ENCODE results near the gene LPP.
A peak's percentile ranks its signal among the peaks of the same experiment; 100 is the strongest.

Gene LPP

GRCh38 chr3:188822411-188822810 lies 668.5 kb downstream of the LPP start:
- no peak for DNase-seq

- no peak for DNase-seq
Measured at GRCh38 chr3:188824566-188824965, 670.6 kb downstream of the LPP start.

- DNase-seq, result no peak
Measured at GRCh38 chr3:188825901-188826300, 671.9 kb downstream of the LPP start.

- peak in 1 of 5 experiments; percentile 21 for DNase-seq
Measured at GRCh38 chr3:188826574-188826973, 672.6 kb downstream of the LPP start.

- DNase-seq, result no peak
Measured at GRCh38 chr3:188827103-188827502, 673.1 kb downstream of the LPP start.

GRCh38 chr3:188827576-188827975 lies 673.6 kb downstream of the LPP start:
- no peak for DNase-seq

- no peak for DNase-seq
Measured at GRCh38 chr3:188829130-188829529, 675.2 kb downstream of the LPP start.

- DNase-seq, result no peak
Measured at GRCh38 chr3:188829576-188829975, 675.6 kb downstream of the LPP start.

GRCh38 chr3:188830893-188831292 lies 676.9 kb downstream of the LPP start:
- DNase-seq, result no peak

- DNase-seq, result no peak
Measured at GRCh38 chr3:188832146-188832545, 678.2 kb downstream of the LPP start.

- DNase-seq, result no peak
Measured at GRCh38 chr3:188832961-188833721, 679.2 kb downstream of the LPP start.

GRCh38 chr3:188834349-188834748 lies 680.4 kb downstream of the LPP start:
- peak in 3 of 5 experiments; percentile 1 to 37 (median 3) for DNase-seq

GRCh38 chr3:188839187-188839695 lies 685.3 kb downstream of the LPP start:
- no peak for DNase-seq

- DNase-seq, result no peak
Measured at GRCh38 chr3:188840290-188840689, 686.3 kb downstream of the LPP start.

- DNase-seq, result no peak
Measured at GRCh38 chr3:188841906-188842305, 687.9 kb downstream of the LPP start.

GRCh38 chr3:188842639-188843038 lies 688.7 kb downstream of the LPP start:
- DNase-seq, result no peak

- no peak for DNase-seq
Measured at GRCh38 chr3:188844096-188844495, 690.1 kb downstream of the LPP start.

GRCh38 chr3:188845514-188845913 lies 691.6 kb downstream of the LPP start:
- DNase-seq, result no peak

- DNase-seq, result no peak
Measured at GRCh38 chr3:188848947-188849346, 695.0 kb downstream of the LPP start.

- DNase-seq, result no peak
Measured at GRCh38 chr3:188853856-188854771, 700.2 kb downstream of the LPP start.

GRCh38 chr3:188854772-188855149 lies 700.8 kb downstream of the LPP start:
- no peak for DNase-seq

- DNase-seq, result no peak
Measured at GRCh38 chr3:188855675-188856074, 701.7 kb downstream of the LPP start.

GRCh38 chr3:188860147-188860546 lies 706.2 kb downstream of the LPP start:
- no peak for DNase-seq

Data from T-helper 2 cell (primary cell).